CD4-positive, alpha-beta memory T cell (primary cell): ENCODE results near the gene COL1A1. TPM values are rescaled to one million over a fixed set of nuclear protein-coding genes. Genes with fewer than 3 reads are reported as not detected.
A peak's percentile ranks its signal among the peaks of the same experiment; 100 is the strongest.

ENCODE experiments used
- CTCF ChIA-PET: fragments of 350-600 bp; sonication (Branson Sonifier 250); formaldehyde crosslinking; loops from one replicate; lab custom pipeline; 2021; ENCODE audit warnings: inconsistent platforms; ENCODE audit not compliant: partially characterized antibody; lab: Charles Lee
- POLR2A ChIA-PET: fragments of 350-600 bp; sonication (Branson Sonifier 250); formaldehyde crosslinking; loops from one replicate; lab custom pipeline; 2021; ENCODE audit not compliant: partially characterized antibody; lab: Charles Lee
- DNase-seq, 5 donors: peaks; one replicate each; pipeline versions ENCODE4 v3.0.0 to v3.0.0-alpha.2; 2020 to 2022; ENCODE audit warnings: mixed read lengths in 1 of 5
- H3K27ac ChIP-seq: one replicate; pipeline ENCODE4 v1.7.0; 2013; ENCODE audit warnings: low read depth, low read length
- H3K27me3 ChIP-seq: 2 replicates; pipeline ENCODE4 v1.7.0; 2013; ENCODE audit warnings: mild to moderate bottlenecking, low read length, moderate library complexity; ENCODE audit not compliant: insufficient read depth
- H3K36me3 ChIP-seq: 2 replicates; pipeline ENCODE4 v1.7.0; 2013; ENCODE audit warnings: mild to moderate bottlenecking, low read length, moderate library complexity; ENCODE audit not compliant: insufficient read depth
- H3K4me1 ChIP-seq: 2 replicates; pipeline ENCODE4 v1.7.0; 2013; ENCODE audit warnings: mild to moderate bottlenecking, low read length, moderate library complexity; ENCODE audit not compliant: insufficient read depth
- H3K4me3 ChIP-seq, 2 donors: one replicate each; pipeline ENCODE4 v1.7.0; 2013; ENCODE audit warnings: low read length in 2 of 2, mild to moderate bottlenecking in 1 of 2
- H3K9me3 ChIP-seq, 2 donors: one replicate each; pipeline ENCODE4 v1.7.0; 2013; ENCODE audit warnings: low read length in 2 of 2, control low read depth in 1 of 2; ENCODE audit not compliant: control insufficient read depth in 1 of 2
- H3K27ac Mint-ChIP-seq, 7 donors: one replicate each; pipeline ENCODE4 v1.8.0; 2020 to 2021; ENCODE audit warnings: mixed read lengths in 7 of 7, mild to moderate bottlenecking in 6 of 7, inconsistent platforms in 3 of 7, moderate library complexity in 3 of 7
- H3K27me3 Mint-ChIP-seq, 2 donors: one replicate each; pipeline ENCODE4 v1.8.0; 2020 to 2021; ENCODE audit warnings: mixed read lengths in 2 of 2
- H3K36me3 Mint-ChIP-seq, 2 donors: one replicate each; pipeline ENCODE4 v1.8.0; 2020 to 2021; ENCODE audit warnings: mixed read lengths in 2 of 2, inconsistent platforms in 1 of 2, mild to moderate bottlenecking in 1 of 2
- H3K4me1 Mint-ChIP-seq, 4 donors: one replicate each; pipeline ENCODE4 v1.8.0; 2020 to 2021; ENCODE audit warnings: mixed read lengths in 4 of 4, mild to moderate bottlenecking in 1 of 4
- H3K4me3 Mint-ChIP-seq, 8 donors: one replicate each; pipeline ENCODE4 v1.8.0; 2020 to 2021; ENCODE audit warnings: mixed read lengths in 8 of 8, mild to moderate bottlenecking in 7 of 8, moderate library complexity in 6 of 8, inconsistent platforms in 3 of 8
- H3K9me3 Mint-ChIP-seq, 8 donors: one replicate each; pipeline ENCODE4 v1.8.0; 2020 to 2021; ENCODE audit warnings: mixed read lengths in 8 of 8, mild to moderate bottlenecking in 5 of 8, inconsistent platforms in 3 of 8, moderate library complexity in 1 of 8
- intact Hi-C: fragments of 100-400 bp; cut with micrococcal nuclease; formaldehyde crosslinking; loops from one replicate; pipeline ENCODE4 v1.15.1; 2023
- polyA plus RNA-seq, 2 donors: library from polyadenylated mRNA; unstranded; fragments of 300-500 nt; fragmentation: Illumina TruSeq; gene quantifications; one replicate each; pipeline ENCODE4 v1.2.3, GENCODE V29; 2021
- total RNA-seq, 2 experiments: library from RNA; stranded (reverse); gene quantifications; one replicate each; pipeline ENCODE4 v1.2.3, GENCODE V29; 2021

Gene COL1A1
- total and polyA plus RNA-seq, 4 experiments from 2014 or later = 1.0 to 1.6 TPM; not detected in 2

- no peaks in the 10 kb centered on the region for H3K36me3 ChIP-seq
- H3K9me3 ChIP-seq = no peaks in the 10 kb centered on the region
- DNase-seq = peak in 4 of 5 donors; percentile 53 to 66 (median 60)
- POLR2A ChIA-PET = interaction anchor here (0.9 to 9.0 kb wide), 15 partner anchors 9 to 960 kb away, joined by 3 to 102 read pairs (median 4); partner anchors contain the start of genes PDK2, SAMD14, SGCA and SPOP
- peaks cover 42% of the 10 kb centered on the region for H3K4me1 ChIP-seq
- H3K4me3 ChIP-seq = peak overlapping the region; percentile 74 to 76
- H3K27ac ChIP-seq = peak overlapping the region; percentile 79
- H3K4me3 Mint-ChIP-seq = peak overlapping the region; percentile 85 to 94 (median 89)
- intact Hi-C loops = loop anchor here (1.0 kb wide), 2 partner anchors 9 to 57 kb away; partner anchors contain the start of gene PDK2
- H3K9me3 Mint-ChIP-seq = peaks cover 0 to 1% (median 0%) of the 10 kb centered on the region in 8 donors
- peak overlapping the region; percentile 53 to 98 (median 90) for H3K27ac Mint-ChIP-seq
- CTCF ChIA-PET = interaction anchor here (0.9 to 6.4 kb wide), 11 partner anchors 9 to 60 kb away, joined by 3 to 72 read pairs (median 6); partner anchors contain the start of genes PDK2 and SAMD14
- H3K27me3 ChIP-seq = no peaks in the 10 kb centered on the region
- H3K36me3 Mint-ChIP-seq = peaks cover 0 to 20% of the 10 kb centered on the region in 2 donors
- peaks cover 13 to 46% (median 30%) of the 10 kb centered on the region in 4 donors for H3K4me1 Mint-ChIP-seq
- no peaks in the 10 kb centered on the region for H3K27me3 Mint-ChIP-seq
Measured at GRCh38 chr17:50151937-50152547, 49.4 kb downstream of the COL1A1 start.

GRCh38 chr17:50151041-50151936, 50.1 kb downstream of the COL1A1 start:
- peak; percentile 82 to 91 (median 84) for DNase-seq
- Histone ChIP-seq H3K27me3 (no peaks in the 10 kb centered on the region), H3K4me1 (peaks cover 50% of the 10 kb centered on the region), H3K36me3 (no peaks in the 10 kb centered on the region), H3K27ac (peak overlapping the region; percentile 79), H3K4me3 (peak overlapping the region; percentile 76 to 93), H3K9me3 (no peaks in the 10 kb centered on the region)
- Mint-ChIP-seq H3K4me3 (peak overlapping the region; percentile 85 to 94 (median 89)), H3K36me3 (peaks cover 0 to 26% of the 10 kb centered on the region in 2 donors), H3K9me3 (peaks cover 0 to 1% (median 0%) of the 10 kb centered on the region in 8 donors), H3K27me3 (no peaks in the 10 kb centered on the region), H3K27ac (peak overlapping the region; percentile 86 to 98 (median 91)), H3K4me1 (peaks cover 20 to 54% (median 37%) of the 10 kb centered on the region in 4 donors)
- CTCF ChIA-PET = interaction anchor here (1.0 to 6.4 kb wide), 11 partner anchors 8 to 59 kb away, joined by 3 to 72 read pairs (median 6); partner anchors contain the start of genes PDK2 and SAMD14
- intact Hi-C loops = loop anchor here (1.0 kb wide), 2 partner anchors 10 to 56 kb away; partner anchors contain the start of gene PDK2
- POLR2A ChIA-PET = interaction anchor here (0.6 to 9.0 kb wide), 19 partner anchors 8 to 960 kb away, joined by 3 to 102 read pairs (median 3); partner anchors contain the start of genes PDK2, SAMD14, SGCA and SPOP

GRCh38 chr17:50150354-50151040, 50.9 kb downstream of the COL1A1 start, which contains the start of gene PPP1R9B:
Gene PPP1R9B (minus strand): TSS chr17:50150677. CDS start chr17:50150513, 164 bp downstream.
- H3K9me3 Mint-ChIP-seq = peaks cover 0 to 1% (median 0%) of the 10 kb centered on the region in 8 donors
- Histone ChIP-seq H3K27ac (peak within 1 kb of the TSS; percentile 79), H3K9me3 (no peaks in the 10 kb centered on the region), H3K4me3 (peak within 1 kb of the TSS; percentile 76 to 93), H3K4me1 (peaks cover 58% of the 10 kb centered on the region), H3K36me3 (peaks cover 1% of the 10 kb centered on the region), H3K27me3 (no peaks in the 10 kb centered on the region)
- peaks cover 0 to 29% of the 10 kb centered on the region in 2 donors for H3K36me3 Mint-ChIP-seq
- peaks cover 23 to 62% (median 43%) of the 10 kb centered on the region in 4 donors for H3K4me1 Mint-ChIP-seq
- ChIA-PET POLR2A (interaction anchor here (0.6 to 9.0 kb wide), 14 partner anchors 8 to 473 kb away, joined by 3 to 102 read pairs (median 4); partner anchors contain the start of genes PDK2, SAMD14, SGCA and SPOP), CTCF (interaction anchor here (1.0 to 6.4 kb wide), 6 partner anchors 7 to 57 kb away, joined by 3 to 72 read pairs (median 5); no protein-coding TSS in a partner anchor)
- H3K27me3 Mint-ChIP-seq = no peaks in the 10 kb centered on the region
- peak within 1 kb of the TSS; percentile 86 to 98 (median 91) for H3K27ac Mint-ChIP-seq
- no peak for DNase-seq
- H3K4me3 Mint-ChIP-seq = peak within 1 kb of the TSS; percentile 89 to 96 (median 92)
- intact Hi-C loops = loop anchor here (1.0 kb wide), 2 partner anchors 11 to 55 kb away; partner anchors contain the start of gene PDK2

DNA sequence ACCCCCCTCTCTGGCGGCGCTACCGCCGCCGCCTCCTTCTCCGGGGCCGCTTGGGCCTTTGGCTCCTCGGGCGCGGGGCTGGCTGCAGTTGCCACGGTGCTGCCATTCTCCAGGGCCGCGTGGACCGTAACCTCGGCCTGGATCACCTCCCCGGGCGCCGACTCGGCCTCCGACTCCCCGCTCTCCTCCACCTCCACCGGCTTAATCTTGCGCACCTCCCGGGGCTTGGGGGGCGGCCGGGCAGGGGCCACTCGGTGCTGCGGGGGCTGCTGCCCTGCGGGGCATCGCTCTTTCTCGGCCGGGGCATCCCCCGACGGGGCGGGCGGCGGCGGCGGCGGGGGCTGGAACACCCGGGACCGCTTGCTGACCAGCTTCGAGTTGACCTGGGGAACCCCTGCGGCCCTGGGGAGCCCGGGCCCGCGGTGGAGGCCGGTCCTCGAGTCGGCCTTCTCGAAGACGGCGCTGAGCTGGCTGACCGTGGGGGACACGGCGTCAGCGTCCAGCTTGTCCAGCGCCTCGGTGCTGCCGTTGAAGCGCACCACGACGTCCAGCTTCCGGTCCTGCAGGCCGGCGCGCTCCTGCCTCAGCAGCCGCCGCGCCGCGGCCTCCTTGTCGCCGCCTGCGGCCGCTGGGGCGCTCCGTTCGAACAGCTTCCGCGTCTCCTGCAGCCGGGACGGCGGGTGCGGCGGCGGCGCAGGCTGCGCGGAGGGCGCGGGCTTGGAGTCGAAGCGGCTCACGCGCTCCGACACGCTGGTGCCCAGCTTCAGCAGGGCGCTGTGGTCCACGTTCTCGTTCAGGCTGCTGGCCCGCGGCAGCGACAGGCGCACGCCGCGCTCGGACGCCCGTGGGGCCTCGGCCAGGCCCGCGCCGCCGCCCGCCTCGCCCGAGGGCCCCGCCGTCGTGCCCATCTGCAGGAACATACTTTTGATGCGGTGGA, 51.7 kb downstream of the COL1A1 start:
- intact Hi-C loops = no loop called here
- peaks cover 29 to 66% (median 46%) of the 10 kb centered on the region in 4 donors for H3K4me1 Mint-ChIP-seq

GRCh38 chr17:50149091-50149416, 52.4 kb downstream of the COL1A1 start:
- H3K4me1 ChIP-seq = peaks cover 60% of the 10 kb centered on the region
- intact Hi-C loops = no loop called here

More for the DNA sequence above, 51.7 kb downstream of the COL1A1 start:
- Histone ChIP-seq H3K27ac (peak overlapping the region; percentile 79), H3K9me3 (no peaks in the 10 kb centered on the region), H3K36me3 (peaks cover 9% of the 10 kb centered on the region), H3K27me3 (no peaks in the 10 kb centered on the region), H3K4me3 (peak overlapping the region in 1 of 2 donors; percentile 76), H3K4me1 (peaks cover 60% of the 10 kb centered on the region)
- H3K9me3 Mint-ChIP-seq = peaks cover 0 to 1% (median 0%) of the 10 kb centered on the region in 8 donors
- H3K4me3 Mint-ChIP-seq = peak overlapping the region; percentile 87 to 99 (median 93)
- POLR2A ChIA-PET = interaction anchor here (0.8 to 9.0 kb wide), 10 partner anchors 9 to 559 kb away, joined by 3 to 102 read pairs (median 10); partner anchors contain the start of genes PDK2 and SAMD14
- peak in 4 of 5 donors; percentile 56 to 66 (median 62) for DNase-seq
- H3K27me3 Mint-ChIP-seq = no peaks in the 10 kb centered on the region
- CTCF ChIA-PET = interaction anchor here (1.0 to 6.4 kb wide), 5 partner anchors 8 to 56 kb away, joined by 4 to 72 read pairs (median 5); no protein-coding TSS in a partner anchor
- peak overlapping the region; percentile 42 to 93 (median 77) for H3K27ac Mint-ChIP-seq
- H3K36me3 Mint-ChIP-seq = peaks cover under 1 to 37% of the 10 kb centered on the region in 2 donors

More at GRCh38 chr17:50149091-50149416, 52.4 kb downstream of the COL1A1 start:
- Histone ChIP-seq H3K4me3 (peak overlapping the region in 1 of 2 donors; percentile 76), H3K36me3 (peaks cover 16% of the 10 kb centered on the region), H3K27me3 (no peaks in the 10 kb centered on the region), H3K9me3 (no peaks in the 10 kb centered on the region), H3K27ac (peak overlapping the region; percentile 79)
- peaks cover 33 to 66% (median 49%) of the 10 kb centered on the region in 4 donors for H3K4me1 Mint-ChIP-seq
- peak overlapping the region; percentile 64 to 93 (median 77) for H3K27ac Mint-ChIP-seq
- ChIA-PET POLR2A (interaction anchor here (1.0 to 9.0 kb wide), 6 partner anchors 9 to 53 kb away, joined by 4 to 102 read pairs (median 20); partner anchors contain the start of gene PDK2), CTCF (interaction anchor here (1.1 to 6.4 kb wide), 5 partner anchors 9 to 20 kb away, joined by 4 to 72 read pairs (median 36); no protein-coding TSS in a partner anchor)
- H3K36me3 Mint-ChIP-seq = peaks cover 7 to 43% of the 10 kb centered on the region in 2 donors
- no peak for DNase-seq
- peak overlapping the region; percentile 87 to 99 (median 93) for H3K4me3 Mint-ChIP-seq
- H3K9me3 Mint-ChIP-seq = peaks cover 0 to 1% (median 0%) of the 10 kb centered on the region in 8 donors
- H3K27me3 Mint-ChIP-seq = no peaks in the 10 kb centered on the region
